T1000 (cell line): ENCODE results near the gene ASXL2.
"Not testable (repeated sequence)": the region's sequence is repeated elsewhere in the genome, so short reads cannot be mapped to it uniquely, and the experiment has no call there.

Experiments
- DNase-seq: peaks from one replicate; lab custom pipeline; 2025; ENCODE audit warnings: mixed read lengths; lab: John Stamatoyannopoulos, UW

The ASXL2 gene

DNA sequence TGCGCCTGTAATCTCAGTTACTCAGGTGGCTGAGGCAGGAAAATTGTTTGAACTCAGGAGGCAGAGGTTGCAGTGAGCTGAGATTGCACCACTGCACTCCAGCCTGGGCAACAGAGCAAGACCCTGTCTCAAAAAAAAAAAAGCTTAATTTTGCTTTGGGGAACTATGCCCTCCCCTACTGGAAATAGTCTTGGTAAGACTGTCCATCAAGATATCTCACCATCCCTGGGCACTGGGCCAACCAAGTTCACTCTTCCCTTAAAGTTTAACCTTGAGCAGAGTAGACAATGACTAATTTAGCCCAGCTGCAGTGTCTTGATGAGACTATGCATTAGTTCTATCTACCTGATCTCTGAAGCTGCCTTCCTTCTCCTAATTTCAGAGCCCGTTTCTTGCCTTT, 44.7 kb downstream of the ASXL2 start:
- DNase-seq: no peak

DNA sequence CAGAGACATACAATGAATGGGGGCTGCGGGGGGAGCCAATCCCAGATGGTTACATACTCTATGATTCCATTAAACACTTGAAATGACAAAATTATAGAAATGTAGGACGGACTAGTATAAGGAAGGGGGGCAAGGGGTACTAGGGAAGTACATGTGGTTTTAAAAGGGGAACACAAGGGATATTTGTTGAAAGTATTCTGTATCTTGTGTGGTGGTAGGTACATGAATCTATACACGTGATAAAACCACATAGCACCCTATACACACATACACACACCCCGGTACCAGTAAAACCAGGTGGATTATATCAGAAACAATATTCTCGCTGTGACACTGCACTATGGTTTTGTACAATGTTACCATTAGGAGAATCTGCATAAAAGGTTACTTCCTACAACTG, 45.4 kb downstream of the ASXL2 start:
- no peak for DNase-seq

DNA sequence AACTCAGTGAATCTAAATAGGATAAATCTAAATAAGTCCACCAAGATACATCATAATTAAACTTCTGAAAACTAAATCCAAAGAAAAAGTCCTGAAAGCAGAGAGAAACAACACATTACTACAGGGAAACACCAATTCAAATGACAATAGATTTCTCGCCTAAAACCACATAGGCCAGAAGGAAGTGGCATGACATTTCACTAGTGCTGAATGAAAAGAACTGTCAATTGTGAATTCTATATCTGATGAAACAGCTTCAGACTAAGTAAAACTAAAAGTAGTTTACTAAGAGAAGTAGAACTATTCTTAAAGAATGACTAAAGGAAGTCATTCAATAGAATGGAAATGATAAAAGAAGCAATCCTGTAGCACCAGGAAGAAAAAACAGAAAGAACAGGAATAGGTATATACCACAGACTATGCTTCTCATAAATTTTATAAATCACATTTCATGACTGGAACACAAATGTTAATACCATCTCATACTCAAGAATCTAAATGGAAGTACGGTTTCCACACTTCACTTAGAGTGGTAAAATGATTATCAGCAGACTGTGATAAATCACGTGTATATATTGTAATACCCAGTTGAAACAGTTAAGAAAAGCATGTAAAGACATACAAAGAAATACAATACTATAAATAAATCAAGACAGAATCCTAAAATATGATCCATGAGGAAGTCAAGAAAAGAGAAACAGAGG, 46.4 kb downstream of the ASXL2 start:
- DNase-seq: no peak

DNA sequence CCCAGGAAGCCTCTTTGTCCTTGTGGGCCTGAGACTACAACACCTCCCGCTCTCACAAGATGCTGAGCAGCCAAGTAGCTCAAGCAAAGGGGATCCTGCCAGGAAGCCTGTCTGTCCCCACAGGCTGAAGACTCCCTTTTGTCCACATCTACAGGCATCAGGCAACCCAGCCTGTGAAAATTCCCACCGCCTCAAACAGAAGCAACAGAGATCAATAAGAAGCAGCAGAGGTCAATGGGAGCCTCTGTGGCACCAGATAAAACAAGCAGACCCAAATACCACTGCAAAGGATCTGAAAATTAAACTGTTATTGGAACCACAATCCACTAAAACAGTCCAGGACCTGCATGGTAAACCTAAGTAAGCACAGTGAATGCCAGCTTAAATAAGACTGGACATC, 48.5 kb downstream of the ASXL2 start:
- DNase-seq: no peak

DNA sequence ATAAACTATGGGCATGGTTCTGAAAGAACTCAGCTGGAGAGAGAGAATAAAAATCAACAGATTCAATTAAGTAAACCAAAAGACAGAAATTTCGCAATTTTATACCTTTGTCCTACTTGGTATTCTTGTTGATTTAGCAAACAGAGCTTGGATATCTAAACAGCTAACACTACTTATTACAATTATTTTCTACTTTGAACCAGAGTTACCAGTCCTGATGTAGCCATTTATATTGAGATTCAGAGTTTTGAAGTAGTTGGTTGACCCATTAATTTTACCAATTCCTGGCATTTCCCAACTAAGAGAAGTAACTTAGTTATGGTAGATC, 48.9 kb downstream of the ASXL2 start:
- DNase-seq: no peak

DNA sequence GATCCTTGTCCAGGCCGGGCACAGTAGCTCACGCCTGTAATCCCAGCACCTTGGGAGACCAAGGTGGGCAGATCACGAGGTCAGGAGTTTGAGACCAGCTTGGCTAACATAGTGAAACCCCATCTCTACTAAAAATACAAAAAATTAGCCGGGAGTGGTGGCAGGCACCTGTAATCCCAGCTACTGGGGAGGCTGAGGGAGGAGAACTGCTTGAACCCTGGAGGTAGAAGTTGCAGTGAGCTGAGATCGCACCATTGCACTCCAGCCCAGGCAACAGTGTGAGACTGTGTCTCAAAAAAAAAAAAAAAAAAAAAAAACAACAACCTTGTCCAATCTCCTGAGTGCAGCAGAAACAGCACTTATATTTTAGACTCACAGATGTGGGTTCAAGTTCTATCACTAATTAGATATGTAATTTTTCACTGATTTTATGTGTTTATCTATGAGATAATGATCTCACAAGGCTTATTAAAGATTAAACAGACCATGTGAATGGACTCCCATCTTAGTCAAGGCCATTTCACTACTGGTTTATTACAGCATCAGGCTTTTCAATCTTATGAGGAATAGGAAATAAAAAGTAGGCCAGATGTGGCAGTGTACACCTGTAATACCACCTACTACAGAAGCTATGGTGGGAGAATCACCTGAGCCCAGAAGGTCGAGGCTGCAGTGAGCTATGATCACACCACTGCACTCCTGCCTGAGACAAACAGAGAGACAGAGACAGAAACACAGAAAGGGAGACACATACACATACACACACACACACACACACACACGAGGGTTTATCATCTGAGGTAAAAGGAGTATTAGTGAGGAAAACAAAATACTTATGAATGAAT, 49.5 kb downstream of the ASXL2 start:
- not testable (repeated sequence) for DNase-seq

DNA sequence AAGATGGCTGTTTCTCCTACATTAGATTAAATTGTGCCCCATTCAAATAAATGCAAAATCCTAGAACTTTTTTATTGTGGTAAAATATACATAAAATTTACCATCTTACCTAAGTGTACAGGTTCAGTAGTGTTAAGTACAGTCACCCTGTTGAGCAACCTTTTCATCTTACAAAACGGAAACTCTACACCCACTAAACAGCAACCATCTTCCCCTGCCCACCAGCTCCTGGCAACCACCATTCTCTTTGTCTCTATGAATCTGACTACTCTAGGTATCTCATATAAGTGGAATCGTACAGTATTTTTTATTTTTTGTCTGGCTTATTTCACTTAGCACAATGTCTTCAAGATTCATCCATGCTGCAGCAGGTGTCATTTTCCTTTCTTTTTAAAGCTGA, 53.0 kb downstream of the ASXL2 start:
- DNase-seq: no peak

DNA sequence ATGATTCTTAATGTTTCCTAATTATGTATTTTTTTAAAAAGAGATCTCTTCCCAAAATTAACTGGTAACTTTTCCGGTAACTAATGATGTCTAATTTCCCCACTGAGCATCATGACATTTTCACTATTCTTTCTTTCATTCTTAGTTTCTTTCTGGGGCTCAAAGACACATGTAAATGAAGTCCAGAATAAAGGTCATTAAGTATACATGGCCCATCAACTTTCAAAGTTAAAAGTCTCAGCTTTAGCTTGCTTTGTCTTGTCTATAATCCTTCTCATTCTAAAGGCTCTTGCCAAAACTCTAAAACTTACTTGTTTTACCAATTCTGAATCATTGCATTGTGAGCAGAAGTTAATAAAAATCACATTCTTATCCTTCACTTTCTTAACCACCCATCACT, 53.6 kb downstream of the ASXL2 start:
- no peak for DNase-seq

DNA sequence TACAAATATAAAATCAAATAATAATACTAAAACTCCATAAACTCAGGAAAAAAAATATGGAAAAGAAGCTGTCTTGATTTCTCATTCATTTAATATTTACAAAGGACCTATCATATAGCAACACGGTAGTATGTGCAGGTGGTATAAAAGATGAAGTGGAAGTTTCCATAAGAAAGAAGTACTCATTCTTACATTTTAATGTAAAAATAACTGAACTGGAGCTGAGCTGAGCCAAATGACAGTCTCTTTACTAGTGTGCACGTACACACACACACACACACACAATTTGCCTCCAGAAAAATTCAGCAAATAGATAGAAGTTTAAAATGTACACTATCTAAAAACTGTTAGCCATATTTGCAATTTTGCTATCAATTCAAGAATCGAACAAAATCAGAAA, 54.1 kb downstream of the ASXL2 start:
- no peak for DNase-seq

DNA sequence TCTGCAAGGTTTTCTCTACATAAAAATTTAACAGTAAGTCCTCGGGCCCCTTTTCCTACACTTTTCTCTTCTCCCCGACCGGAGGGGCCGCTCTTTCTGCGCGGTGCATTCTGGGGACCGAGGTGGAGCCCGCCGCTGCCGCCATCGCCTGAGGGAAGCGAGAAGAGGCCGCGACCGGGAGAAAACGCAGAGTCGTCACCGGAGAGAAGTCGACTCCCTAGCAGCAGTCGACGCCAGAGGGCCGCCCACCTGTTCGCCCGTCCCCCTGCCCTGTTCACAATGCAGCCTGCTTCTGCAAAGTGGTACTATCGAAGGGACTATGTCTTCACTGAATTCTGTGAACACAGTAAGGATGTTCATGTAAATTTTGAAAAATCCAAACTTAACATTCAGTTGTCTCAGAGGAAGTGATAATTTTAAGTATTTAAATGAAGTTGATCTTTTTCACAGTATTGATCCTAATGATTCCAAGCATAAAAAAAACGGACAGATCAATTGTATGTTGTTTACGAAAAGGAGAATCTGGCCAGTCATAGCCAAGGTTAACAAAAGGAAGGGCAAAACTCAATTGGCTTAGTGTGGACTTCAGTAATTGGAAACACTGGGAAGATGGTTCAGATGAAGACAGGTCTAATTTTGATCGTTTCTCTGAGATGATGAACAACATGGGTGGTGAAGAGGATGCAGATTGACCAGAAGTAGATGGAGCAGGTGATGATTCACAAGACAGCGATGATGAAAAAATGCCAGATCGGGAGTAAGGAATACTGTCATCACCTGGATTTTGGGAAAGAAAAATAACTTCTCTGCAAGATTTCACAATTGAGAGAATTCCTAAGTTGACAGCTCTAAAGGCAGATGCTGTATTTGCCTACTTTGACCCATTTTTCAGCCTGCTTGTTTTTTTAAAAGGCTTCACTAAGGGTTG, 55.8 kb downstream of the ASXL2 start:
- no peak for DNase-seq

DNA sequence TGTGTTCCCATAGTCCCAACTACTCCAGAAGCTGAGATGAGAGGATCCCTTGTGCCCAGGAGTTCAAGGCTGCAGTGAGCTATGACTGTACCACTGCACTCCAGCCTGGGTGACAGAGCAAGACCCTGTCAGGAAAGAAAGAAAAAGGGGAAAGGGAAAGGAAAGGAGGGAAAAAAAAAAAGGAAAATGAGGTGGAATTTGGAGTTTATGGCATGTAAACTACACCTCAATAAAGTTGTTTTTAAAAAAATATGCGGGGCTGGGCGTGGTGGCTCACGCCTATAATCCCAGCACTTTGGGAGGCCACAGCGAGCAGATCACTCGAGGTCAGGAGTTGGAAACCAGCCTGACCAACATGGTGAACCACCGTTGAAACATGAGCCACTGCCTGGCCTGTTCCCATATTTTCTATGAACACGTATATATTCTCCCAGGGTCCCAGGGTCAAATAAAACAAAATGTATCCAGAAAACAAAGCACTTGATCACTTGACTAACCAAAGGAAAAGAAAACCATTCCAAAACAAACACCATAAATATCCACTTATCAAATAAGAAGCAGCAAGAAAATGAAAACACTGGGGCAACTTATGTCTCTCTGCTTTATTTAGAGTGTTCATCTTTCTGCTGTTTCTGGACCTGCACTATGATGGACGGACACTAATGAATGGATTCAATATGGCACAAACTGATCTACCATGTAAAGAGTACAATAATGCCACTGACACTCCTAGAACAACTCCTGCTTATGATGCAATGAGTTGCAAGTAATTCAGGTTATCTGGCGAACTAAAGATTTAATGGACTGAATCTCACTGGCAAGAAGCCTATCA, 56.8 kb downstream of the ASXL2 start:
- DNase-seq: no peak

DNA sequence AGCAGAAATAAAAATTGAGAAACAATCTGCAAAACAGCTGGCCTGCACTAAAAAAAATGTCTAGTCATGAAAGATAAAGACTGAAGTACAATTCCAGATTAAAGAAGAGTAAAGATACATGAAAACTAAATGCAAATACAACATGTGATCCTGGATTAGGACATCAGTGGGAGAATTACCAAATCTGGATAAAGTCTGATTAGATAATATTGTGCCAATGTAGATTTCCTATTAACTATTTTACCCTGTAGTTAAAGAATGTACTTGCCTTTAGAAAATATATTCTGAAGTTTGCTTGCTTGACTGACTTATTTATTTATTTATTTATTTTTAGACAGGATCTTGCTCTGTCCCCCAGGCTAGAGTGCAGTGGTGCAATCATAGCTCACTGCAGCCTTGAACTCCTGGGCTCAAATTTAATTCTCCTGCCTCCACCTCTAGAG, 58.7 kb downstream of the ASXL2 start:
- DNase-seq: no peak

DNA sequence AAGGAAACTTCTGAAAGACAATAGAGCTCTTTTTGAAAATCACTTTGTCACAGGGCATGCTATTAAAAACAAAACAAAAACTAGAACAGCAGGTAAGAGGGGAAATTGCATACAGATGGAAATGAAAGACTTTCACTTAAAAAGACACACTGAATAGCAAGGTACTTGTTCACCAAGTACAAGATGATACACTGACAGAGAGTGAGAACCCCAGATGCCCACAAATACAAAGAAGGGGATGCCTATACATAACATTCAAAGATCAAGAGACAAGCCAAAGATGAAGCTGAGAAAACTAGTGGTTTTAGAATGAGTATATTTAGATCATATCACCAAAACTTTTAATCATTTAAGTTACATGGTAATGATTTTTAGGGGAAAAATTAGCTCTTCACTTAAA, 60.7 kb downstream of the ASXL2 start:
- DNase-seq: no peak

DNA sequence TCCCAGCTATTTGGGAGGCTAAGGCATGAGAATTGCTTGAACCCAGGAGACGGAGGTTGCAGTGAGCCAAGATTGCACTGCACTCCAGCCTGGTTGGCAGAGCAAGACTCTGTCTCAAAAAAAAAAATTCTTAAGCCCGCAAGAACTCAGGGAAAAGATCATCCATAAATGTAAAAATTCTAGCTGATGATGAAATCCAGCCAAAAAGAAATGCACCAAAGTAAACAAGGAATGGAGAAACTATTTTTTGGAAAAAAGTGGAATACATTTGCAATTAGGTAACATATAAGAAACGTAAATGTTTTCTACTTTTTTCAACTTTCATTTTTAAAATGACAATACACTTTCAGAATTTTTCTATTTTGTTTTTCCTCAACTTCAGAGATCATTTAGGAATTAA, 61.3 kb downstream of the ASXL2 start:
- no peak for DNase-seq

DNA sequence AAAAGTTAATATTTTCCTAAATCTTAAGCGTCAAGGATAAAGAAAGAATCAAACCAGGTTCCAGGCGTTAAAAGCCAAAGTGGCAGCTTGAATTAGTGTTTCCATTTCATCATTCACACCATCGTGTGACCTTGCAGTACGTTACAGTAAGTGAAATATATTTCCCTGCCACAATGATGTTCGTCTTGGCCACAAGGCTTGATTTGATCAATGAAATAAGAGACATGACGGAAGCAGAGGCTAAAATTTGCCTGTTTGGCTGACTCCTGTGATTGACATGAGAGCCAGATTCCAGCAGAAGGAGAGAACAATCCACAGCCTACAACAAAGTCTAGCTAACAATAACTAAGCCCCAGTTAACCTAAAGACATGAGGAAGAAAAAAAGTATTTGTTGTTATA, 62.0 kb downstream of the ASXL2 start:
- DNase-seq: no peak

DNA sequence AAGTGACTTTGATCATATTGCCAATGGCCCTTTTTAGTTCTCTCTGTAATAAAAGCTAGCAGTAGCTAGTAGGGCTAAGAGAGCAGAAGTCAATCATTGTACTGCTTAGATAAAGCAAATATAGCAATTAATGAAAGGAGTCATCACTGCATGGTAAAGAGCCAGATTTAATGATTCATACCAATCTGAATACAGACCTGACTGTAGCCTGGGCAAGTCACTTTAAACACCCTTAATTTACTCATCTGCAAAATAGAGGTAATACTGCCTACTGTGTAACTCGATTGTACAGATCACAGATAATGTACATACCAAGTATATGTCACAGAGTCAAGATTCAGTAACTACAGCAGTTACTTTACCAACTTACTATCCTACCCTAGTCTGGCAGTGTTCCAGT, 63.6 kb downstream of the ASXL2 start:
- DNase-seq: no peak

DNA sequence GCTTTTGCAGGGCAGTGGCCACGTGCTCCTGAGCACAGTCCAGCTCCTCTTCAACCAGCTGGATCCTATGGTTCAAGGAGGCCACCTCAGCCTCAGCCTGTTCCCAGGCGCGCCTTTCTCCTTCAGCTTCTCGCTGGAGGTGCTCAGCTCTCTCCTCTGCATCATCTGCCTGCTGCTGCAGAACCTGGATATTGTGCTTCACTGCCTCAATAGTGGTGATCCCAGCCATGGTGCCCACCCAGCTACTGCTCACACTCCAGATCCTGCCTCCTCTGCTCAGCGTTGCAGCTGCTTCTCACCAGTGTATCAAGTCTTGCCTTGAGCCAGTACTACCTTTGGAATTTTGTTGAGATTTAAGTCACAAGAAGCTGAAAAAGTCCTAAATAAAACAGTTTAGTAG, 67.9 kb downstream of the ASXL2 start:
- no peak for DNase-seq

DNA sequence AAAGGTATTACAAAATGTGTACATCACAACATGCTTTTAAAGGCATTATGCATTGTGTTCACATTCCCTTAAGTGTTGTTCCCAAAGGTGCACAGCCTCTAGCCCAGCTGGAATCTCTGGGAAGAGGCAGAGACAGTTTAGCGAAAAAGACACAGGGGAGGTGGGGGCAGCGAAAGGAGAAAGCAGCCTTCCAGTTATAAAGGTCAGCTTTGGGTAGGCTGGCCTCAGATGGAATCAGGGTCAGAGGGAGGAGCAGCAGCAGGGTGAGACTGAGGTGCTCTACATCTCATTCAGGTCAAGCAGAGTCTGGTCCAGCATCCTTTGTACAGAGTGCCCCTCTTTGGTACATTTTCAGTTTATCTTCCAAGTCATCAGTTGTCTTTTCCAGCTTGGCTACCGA, 68.6 kb downstream of the ASXL2 start:
- DNase-seq: no peak

DNA sequence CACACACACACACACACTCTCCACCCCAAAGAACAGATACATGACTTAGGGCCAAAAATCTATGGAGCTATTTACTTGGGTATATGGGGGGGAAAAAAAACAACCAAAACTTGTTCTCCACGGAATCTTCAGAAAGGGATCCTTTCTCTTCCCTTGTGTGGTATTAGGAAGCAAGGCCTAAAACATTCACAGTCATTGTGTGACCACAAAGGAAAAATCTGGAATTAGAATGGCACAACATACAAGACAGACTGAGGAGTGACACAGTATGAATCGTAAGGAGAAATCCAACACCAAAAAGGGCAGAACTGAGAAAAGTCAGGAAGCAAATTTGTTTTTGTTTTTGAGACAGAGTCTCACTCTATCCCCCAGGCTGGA, 70.3 kb downstream of the ASXL2 start:
- no peak for DNase-seq

DNA sequence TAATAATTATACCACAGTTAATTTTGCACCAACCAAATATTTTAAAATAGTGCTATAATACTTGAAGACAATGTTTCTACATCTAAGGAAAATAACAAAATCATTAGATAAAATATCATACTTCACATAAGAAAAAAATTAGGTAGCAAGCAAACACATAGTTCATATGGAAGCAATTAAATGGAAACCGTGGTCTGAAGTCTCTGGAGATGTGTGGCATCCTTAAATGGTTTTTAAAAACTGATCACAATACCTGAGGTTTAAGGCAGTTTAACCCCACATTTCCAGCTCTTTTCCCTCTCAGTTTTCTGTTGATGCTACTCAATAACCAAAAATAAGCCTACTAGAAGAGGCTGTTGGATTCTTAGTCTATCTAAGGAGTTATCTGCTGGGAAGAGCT, 71.3 kb downstream of the ASXL2 start:
- no peak for DNase-seq

DNA sequence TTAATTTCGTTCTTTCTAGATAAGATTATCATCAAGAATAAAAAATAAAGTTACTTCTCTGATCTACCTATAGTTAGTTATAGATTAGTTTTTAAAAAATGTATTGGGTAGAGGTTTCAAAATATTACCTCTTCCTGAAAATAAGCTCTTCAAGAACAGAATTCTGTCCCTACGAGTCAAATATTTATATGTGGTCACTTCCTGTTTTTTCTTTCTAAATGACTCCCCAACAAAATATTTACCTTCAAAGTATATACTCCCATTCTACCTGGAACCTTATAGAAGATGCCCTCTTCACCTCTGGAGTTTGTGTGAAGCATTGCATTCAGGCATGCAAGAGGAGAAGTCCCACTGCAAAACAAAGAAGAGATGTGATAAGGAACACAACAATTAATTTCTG, 72.3 kb downstream of the ASXL2 start:
- no peak for DNase-seq

DNA sequence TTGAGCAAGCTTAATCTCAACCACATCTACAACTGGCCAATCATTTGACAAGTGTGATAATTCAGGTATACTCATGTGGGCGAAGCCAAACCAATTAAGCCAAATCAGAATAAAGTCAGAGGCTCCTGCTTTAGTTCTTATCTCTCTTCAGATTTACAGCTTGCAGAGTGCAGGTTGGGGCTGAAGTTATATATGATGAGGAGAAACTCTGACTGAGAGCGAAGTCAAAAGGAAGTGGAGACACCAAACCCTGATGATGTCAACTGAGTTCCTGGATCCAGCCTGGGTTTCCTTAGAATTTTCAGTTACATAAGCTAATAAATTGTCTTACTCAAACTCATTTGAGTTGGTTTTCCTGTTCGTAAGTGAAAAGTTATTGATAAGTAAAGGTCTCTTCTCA, 73.9 kb downstream of the ASXL2 start:
- DNase-seq: no peak
